CD1c-positive myeloid dendritic cell (primary cell): Measurements from ENCODE around the gene MS4A2.
"Not testable (repeated sequence)": the region's sequence is repeated elsewhere in the genome, so short reads cannot be mapped to it uniquely, and the experiment has no call there.

Source experiments
- DNase-seq: peaks from one replicate; pipeline ENCODE4 v3.0.0-alpha.2; 2016; ENCODE audit errors: extremely low spot score

MS4A2 gene

DNA sequence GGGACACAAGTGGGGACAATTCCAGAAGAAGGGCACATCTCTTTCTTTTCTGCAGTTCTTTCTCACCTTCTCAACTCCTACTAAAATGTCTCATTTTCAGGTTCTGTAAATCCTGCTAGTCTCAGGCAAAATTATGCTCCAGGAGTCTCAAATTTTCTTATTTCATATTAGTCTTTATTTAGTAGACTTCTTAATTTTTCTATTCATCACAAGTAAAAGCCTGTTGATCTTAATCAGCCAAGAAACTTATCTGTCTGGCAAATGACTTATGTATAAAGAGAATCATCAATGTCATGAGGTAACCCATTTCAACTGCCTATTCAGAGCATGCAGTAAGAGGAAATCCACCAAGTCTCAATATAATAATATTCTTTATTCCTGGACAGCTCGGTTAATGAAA is at the start of gene MS4A2:
Gene MS4A2, plus strand, starts transcription at position 301 of the 400 bp plus-strand sequence. CDS start 102 bp downstream, outside the sequence.
- no peak for DNase-seq

GRCh38 chr11:60040109-60040508 is 48.4 kb upstream of the MS4A2 start, which contains the start of gene OOSP2:
Gene OOSP2 (plus strand): TSS chr11:60040409. CDS start chr11:60040460, 51 bp downstream.
- DNase-seq = no peak

GRCh38 chr11:60050422-60050821 is 38.0 kb upstream of the MS4A2 start:
- not testable (repeated sequence) for DNase-seq

GRCh38 chr11:60050839-60051238 is 37.6 kb upstream of the MS4A2 start:
- DNase-seq = not testable (repeated sequence)

- DNase-seq = peak; percentile 37
These were observed 32.0 kb upstream of the MS4A2 start, which contains the start of gene MS4A3 for GRCh38 chr11:60056349-60056969. Gene MS4A3 (plus strand): TSS chr11:60056665. CDS start chr11:60061161, 4,496 bp downstream.

DNA sequence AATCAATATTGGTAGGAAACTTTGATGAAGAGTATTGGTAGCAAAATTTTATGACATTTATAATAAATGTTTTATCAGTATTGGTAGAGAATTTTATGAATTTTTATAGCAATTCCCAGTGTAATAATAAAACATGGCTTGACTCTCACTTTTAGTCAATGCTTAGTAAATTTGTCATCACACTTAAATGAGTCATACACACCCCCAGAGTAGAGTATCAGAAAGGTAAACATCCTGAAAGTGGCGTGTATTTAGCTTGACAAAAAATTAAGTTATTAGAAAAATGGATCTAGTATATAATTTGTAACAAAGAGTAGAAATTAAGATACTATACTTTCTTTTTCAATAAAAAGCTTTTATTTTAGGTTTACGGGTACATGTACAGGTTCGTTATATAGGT is 29.4 kb upstream of the MS4A2 start:
- DNase-seq = peak; percentile 19

DNA sequence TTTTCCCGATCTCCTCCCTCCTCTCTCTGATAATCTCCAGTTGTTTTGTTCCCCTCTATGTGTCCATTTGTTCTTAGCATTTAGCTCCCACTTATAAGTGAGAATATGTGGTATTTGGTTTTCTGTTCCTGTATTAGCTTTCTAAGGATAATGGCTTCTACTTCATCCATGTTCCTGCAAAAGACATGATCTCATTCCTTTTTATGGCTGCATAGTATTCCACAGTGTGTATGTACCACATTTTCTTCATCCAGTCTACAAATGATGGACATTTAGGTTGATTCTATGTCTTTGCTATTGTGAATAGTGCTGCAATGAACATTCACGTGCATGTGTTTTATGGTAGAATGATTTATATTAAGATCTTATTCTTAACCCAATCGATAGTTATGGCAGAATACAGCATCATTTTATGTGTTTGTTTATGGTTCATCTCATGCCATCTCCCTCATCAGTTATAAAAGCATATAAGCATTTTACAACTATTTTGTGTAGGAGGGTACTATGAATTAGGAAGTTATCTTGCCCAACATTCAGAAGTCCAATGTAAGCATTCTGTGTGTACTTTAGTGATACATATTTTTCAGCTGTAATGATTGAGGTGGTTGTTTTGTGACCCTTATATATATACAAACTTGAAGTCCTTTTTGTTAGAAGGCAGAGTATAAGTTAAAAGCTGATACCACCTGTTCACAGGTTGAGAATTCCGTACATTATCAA is 28.8 kb upstream of the MS4A2 start:
- DNase-seq = peak; percentile 40

DNA sequence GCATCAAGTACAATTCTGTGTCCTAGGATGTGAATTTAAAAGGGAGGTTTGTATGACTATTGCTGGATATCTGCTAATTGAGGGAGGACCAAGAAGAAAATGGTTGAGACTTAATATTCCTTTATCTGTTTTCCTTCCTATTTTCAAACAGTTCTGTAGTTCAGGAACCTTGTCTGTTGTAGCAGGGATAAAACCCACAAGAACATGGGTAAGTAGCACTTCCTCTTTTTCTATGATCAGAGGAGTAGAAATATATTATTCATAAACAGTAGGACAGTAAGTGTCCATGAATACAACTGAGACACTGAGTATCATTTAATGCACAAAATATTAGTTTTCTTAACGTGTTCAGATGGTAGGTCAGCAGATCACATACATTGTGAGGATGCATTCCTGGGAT is 24.4 kb upstream of the MS4A2 start:
- DNase-seq = peak; percentile 60

- DNase-seq = no peak
These were observed 22.7 kb upstream of the MS4A2 start for GRCh38 chr11:60065801-60066200.

DNA sequence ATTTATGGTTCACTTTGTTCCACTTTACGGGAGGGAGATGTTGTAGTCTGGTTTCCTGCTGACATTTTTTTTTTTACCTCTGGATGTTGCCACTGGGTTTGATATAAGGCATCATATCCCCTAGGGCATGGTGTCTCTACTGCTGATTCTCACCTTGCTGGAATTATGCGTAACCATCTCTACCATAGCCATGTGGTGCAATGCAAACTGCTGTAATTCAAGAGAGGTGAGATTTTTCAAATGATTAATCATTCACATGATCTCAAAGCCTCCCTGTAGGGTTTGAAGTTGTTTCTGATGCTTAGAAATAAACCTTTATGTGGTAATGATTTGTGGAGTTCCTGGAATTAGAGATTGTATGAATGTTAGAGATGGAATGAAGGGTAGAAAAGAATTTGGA is 19.0 kb upstream of the MS4A2 start:
- no peak for DNase-seq

DNA sequence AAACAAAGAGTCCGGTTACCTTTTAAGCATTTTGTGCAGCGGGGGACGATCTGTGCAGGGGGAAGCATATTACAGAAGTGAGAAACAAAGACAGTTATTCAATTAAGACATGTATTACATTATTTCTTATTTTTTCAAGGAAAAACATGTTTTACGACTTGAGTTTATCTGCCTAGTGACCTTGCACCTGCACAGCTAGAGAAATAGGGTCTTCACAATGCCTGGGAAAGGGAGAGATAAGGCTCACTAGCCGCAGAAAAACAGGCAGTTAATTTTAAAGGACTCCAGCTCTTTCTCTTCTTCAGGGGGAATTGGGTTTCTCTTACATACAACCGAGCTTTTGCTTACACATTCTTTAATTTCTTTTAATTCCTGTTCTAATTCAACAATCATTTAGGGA is 16.8 kb upstream of the MS4A2 start:
- DNase-seq = not testable (repeated sequence)

DNA sequence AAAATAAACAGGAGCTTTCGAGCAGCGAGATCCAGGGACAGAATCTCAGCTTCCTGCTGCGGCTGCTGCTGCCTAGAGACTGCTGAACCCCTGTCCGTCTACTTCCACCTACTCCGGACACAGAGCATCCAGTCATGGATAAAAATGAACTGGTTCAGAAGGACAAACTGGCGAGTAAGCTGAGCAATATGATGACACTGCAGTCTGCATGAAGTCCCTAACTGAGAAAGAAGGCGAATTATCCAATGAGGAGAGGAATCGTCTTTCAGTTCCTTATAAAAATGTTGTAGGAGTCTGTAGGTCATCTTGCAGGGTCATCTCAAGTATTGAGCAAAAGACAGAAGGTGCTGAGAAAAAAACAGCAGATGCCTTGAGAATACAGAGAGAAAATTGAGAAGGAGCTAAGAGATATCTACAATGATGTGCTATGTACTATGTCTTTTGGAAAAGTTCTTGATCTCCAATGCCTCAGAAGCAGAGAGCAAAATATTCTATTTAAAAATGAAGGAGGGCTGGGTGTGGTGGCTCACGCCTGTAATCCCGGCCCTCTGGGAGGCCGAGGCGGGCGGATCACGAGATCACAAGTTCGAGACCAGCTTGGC is 11.1 kb upstream of the MS4A2 start:
- peak; percentile 78 for DNase-seq

DNA sequence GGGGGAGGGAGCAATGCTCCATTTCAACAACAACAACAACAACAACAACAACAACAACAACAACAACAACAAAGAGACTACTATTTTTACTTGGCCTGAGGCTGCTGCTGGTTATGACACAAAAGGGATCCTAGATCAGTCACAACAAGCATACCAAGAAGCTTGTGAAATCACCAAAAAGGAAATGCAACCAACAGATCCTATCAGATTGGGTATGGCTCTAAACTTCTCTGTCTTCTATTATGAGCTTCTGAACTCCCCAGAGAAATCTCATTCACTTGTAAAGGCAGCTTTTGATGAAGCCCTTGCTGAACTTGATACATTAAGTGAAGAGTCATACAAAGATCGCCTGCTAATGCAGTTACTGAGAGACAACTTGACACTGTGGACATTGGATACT is 10.5 kb upstream of the MS4A2 start:
- DNase-seq = peak; percentile 33

GRCh38 chr11:60078745-60079144 is 9.7 kb upstream of the MS4A2 start:
- DNase-seq = no peak

DNA sequence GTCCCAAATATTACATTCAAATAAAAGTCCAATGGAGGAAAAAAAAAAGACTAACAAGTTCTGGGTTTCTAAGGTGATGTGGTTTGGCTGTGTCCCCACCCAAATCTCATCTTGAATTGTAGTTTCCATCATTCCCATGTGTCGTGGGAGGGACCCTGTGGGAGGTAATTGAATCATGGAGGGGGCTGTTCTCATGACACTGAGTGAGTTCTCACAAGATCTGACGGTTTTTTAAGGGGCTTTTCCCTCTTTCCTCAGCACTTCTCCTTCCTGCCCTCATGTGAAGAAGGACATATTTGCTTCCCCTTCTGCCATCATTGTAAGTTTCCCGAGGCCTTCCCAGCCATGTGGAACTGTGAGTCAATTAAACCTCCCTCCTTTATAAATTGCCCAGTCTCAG is 7.9 kb upstream of the MS4A2 start:
- peak; percentile 18 for DNase-seq

- no peak for DNase-seq
These were observed 3.7 kb upstream of the MS4A2 start for GRCh38 chr11:60084631-60085273.

- no peak for DNase-seq
These were observed 2.6 kb upstream of the MS4A2 start for GRCh38 chr11:60085909-60086308.

DNA sequence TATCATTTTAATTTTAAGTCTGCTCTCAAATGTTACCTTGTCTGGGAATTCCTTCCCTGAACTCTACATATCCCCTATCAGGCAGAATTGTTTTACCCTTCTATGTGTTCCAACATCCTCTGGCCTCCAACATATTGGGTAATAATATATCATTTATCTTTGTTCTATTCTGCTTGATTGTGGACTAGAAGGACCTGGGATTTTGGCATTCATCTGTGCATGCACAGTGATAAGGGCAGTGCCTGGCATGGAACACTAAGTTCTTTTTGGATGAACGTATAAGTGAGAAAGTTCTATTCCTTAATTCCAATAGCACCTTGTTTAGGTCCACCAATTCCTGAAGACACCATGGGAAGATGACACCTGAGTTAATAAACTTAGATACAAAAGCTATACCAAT is 1.2 kb upstream of the MS4A2 start:
- no peak for DNase-seq

- DNase-seq = no peak
These were observed 7.1 kb downstream of the MS4A2 start for GRCh38 chr11:60095477-60096120.

DNA sequence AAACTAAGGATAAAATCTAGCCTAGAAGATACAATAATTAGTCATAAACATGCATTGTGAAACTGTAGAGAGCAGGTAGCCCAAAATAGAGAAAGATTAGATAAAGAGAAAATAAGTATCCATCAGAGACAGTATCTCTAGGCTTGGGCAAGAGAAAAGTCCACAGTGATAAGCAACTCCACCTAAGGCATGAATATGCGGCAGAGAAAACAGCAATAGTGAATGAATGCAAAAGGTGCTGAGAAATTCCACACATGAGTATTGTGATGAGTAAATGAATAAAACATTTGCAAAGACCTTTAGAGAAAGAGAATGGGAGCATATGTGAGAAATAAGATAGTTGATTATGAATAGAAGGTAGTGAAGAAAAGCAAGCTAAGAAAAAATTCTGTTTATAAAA is 8.7 kb downstream of the MS4A2 start:
- DNase-seq = no peak

DNA sequence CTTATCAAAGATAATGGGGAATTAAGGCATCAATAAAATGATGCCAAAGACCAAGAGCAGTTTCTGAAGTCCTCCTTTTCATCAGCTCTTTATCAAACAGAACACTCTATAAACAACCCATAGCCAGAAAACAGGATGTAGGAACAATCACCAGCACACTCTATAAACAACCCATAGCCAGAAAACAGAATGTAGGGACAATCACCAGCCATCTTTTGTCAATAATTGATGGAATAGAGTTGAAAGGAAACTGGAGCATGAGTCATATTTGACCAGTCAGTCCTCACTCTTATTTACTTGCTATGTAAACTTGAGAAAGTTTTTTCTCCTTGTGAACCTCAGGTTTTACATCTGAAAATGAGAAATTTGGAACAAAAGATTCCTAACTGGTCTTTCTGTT is 10.0 kb downstream of the MS4A2 start:
- DNase-seq = no peak

DNA sequence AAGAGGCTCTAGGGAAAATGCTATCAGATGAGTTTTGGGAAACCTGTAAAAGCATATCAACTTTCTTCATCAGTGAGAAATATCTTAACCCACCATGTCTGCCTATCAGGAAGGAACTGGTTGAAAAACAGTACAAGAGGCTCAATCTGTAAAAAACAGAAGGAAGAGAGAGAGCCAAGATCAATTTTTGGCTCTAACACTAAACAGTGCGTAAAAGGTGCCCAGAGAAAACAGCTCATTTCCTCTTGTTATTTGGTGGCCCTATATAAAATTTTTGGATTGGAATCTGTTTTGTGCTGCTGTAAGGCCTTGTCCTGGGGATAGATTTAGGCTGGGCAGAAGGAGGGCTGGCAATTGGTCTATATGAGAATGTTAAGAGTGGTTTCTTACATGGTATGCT is 12.1 kb downstream of the MS4A2 start:
- no peak for DNase-seq
